Liver (tissue), 9 donors: ENCODE results near the gene SARM1. TPM values are rescaled to one million over a fixed set of nuclear protein-coding genes. Genes with fewer than 3 reads are reported as not detected.

ENCODE experiments used
- DNase-seq: peaks from one replicate; pipeline ENCODE4 v3.0.0-alpha.2; 2017; ENCODE audit warnings: low spot score
- H3K27ac ChIP-seq, 2 donors: one replicate each; pipeline ENCODE4 v1.7.0; 2013; ENCODE audit warnings: inconsistent platforms in 2 of 2, low read length in 2 of 2, control low read depth in 1 of 2, low read depth in 1 of 2, mild to moderate bottlenecking in 1 of 2
- H3K27me3 ChIP-seq, 4 donors: one replicate each; pipeline versions ENCODE4 v1.6.1 to v1.7.0; 2013; ENCODE audit warnings: low read length in 3 of 4, inconsistent platforms in 1 of 4, mild to moderate bottlenecking in 1 of 4, moderate library complexity in 1 of 4; ENCODE audit not compliant: control insufficient read depth in 4 of 4, insufficient read depth in 4 of 4
- H3K36me3 ChIP-seq, 4 donors: one replicate each; pipeline versions ENCODE4 v1.6.1 to v1.7.0; 2013; ENCODE audit warnings: low read length in 3 of 4, mild to moderate bottlenecking in 3 of 4, low read depth in 1 of 4, moderate library complexity in 1 of 4; ENCODE audit not compliant: control insufficient read depth in 4 of 4, insufficient read depth in 3 of 4
- H3K4me1 ChIP-seq, 4 donors: one replicate each; pipeline versions ENCODE4 v1.6.1 to v1.7.0; 2013; ENCODE audit warnings: low read length in 3 of 4, mild to moderate bottlenecking in 3 of 4, moderate library complexity in 1 of 4; ENCODE audit not compliant: control insufficient read depth in 4 of 4, insufficient read depth in 4 of 4
- H3K4me3 ChIP-seq, 3 donors: one replicate each; pipeline versions ENCODE4 v1.6.1 to v1.7.0; 2013; ENCODE audit warnings: low read length in 3 of 3, control low read depth in 1 of 3, low read depth in 1 of 3, mild to moderate bottlenecking in 1 of 3
- H3K9ac ChIP-seq, 2 donors: one replicate each; pipeline ENCODE4 v1.7.0; 2013; ENCODE audit warnings: low read length in 2 of 2, mild to moderate bottlenecking in 2 of 2, moderate library complexity in 2 of 2, control low read depth in 1 of 2, low read depth in 1 of 2
- H3K9me3 ChIP-seq, 4 donors: one replicate each; pipeline versions ENCODE4 v1.6.1 to v1.7.0; 2013; ENCODE audit warnings: low read length in 3 of 4; ENCODE audit not compliant: control insufficient read depth in 4 of 4
- FOXA2 ChIP-seq: IDR thresholded peaks from 2 replicates; pipeline ENCODE4 v1.6.1; 2016; ENCODE audit warnings: antibody characterized with exemption
- GABPA ChIP-seq, 2 donors: IDR thresholded peaks in 1 of 2; conservative IDR thresholded peaks in 1 of 2; 2 replicates each; pipeline ENCODE4 v1.6.1; 2016; ENCODE audit warnings: antibody characterized with exemption in 2 of 2, mild to moderate bottlenecking in 1 of 2, moderate library complexity in 1 of 2
- HNF4G ChIP-seq: IDR thresholded peaks from 2 replicates; pipeline ENCODE4 v1.6.1; 2016; ENCODE audit warnings: antibody characterized with exemption
- JUND ChIP-seq, 2 donors: IDR thresholded peaks; 2 replicates each; pipeline ENCODE4 v1.6.1; 2016; ENCODE audit warnings: antibody characterized with exemption in 2 of 2
- NR2F2 ChIP-seq: IDR thresholded peaks from 2 replicates; pipeline ENCODE4 v1.6.1; 2016; ENCODE audit warnings: antibody characterized with exemption
- RXRA ChIP-seq, 2 donors: IDR thresholded peaks; 2 replicates each; pipeline ENCODE4 v1.6.1; 2017 to 2018; ENCODE audit warnings: antibody characterized with exemption in 2 of 2, mild to moderate bottlenecking in 1 of 2
- SP1 ChIP-seq: IDR thresholded peaks from 2 replicates; pipeline ENCODE4 v1.6.1; 2018; ENCODE audit warnings: antibody characterized with exemption, mild to moderate bottlenecking
- TAF1 ChIP-seq: conservative IDR thresholded peaks from 2 replicates; pipeline ENCODE4 v1.6.1; 2016; ENCODE audit warnings: antibody characterized with exemption, mild to moderate bottlenecking
- WGBS: extraction: QIAGEN DNeasy Blood & Tissue Kit; methylation state at CpG from one replicate; pipeline ENCODE4 v1.1.7; 2013; 5-methylcytosine and 5-hydroxymethylcytosine counted together
- polyA plus RNA-seq, 2 donors: library from polyadenylated mRNA; stranded (reverse) in 1 of 2; unstranded in 1 of 2; fragments of 200-250 nt in 1 of 2; fragments of >200 nt in 1 of 2; fragmentation: Nextera tagmentation in 1 of 2; extraction: Ambion mirVana in 1 of 2; gene quantifications; one replicate each; pipeline versions ENCODE4 v1.2.1 to v1.2.3, GENCODE V29; 2013 to 2015
- total RNA-seq, 2 donors: library from RNA; depleted of rRNA; stranded (reverse); fragments of >200 nt; gene quantifications; one replicate each; pipeline ENCODE4 v1.2.3, GENCODE V29; 2014
- TF ChIP-seq, protein P1 (sequence below): fragments of 150-350 bp; IDR thresholded peaks from 2 replicates; pipeline ENCODE4 v1.5.1; 2017; ENCODE audit warnings: improper control_type of control experiment, low read depth, low read length; ENCODE audit not compliant: missing input control
- TF ChIP-seq, protein P2 (sequence below): IDR thresholded peaks from 2 replicates; pipeline ENCODE4 v1.6.1; 2016; ENCODE audit warnings: antibody characterized with exemption
- TF ChIP-seq, protein P3 (sequence below): IDR thresholded peaks from 2 replicates; pipeline ENCODE4 v1.6.1; 2016; ENCODE audit warnings: antibody characterized with exemption
- TF ChIP-seq, protein P4 (sequence below): IDR thresholded peaks from 2 replicates; pipeline ENCODE4 v1.6.1; 2016; ENCODE audit warnings: antibody characterized with exemption
- donor health status: healthy.
- donor health status: healthy.
- donor health status: healthy.
- donor health status: healthy.
- donor health status: healthy.

SARM1 gene
- total and polyA plus RNA-seq, 4 donors, result 2.4 to 5.4 (median 5.1) TPM

DNA sequence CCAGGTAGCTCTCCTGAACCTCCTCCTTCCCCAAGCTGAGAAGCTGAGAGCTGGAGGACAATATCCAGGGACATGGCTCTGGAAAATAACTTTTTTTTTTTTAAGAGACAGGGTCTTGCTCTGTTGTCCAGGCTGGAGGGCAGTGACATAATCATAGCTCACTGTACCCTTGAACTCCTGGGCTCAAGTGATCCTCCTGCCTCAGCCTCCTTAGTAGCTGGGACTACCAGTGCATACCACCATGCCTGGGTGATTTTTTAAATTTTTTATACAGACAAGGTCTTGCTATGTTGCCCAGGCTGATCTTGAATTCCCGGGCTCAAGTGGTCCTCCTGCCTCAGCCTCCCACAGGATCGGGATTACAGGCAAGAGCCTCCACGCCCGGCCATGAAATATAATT, 28.3 kb downstream of the SARM1 start:
- TF ChIP-seq JUND (IDR thresholded peaks at IDR 0.05), result no peak
- no peak for TF ChIP-seq SP1
- TF ChIP-seq, protein P1, sequence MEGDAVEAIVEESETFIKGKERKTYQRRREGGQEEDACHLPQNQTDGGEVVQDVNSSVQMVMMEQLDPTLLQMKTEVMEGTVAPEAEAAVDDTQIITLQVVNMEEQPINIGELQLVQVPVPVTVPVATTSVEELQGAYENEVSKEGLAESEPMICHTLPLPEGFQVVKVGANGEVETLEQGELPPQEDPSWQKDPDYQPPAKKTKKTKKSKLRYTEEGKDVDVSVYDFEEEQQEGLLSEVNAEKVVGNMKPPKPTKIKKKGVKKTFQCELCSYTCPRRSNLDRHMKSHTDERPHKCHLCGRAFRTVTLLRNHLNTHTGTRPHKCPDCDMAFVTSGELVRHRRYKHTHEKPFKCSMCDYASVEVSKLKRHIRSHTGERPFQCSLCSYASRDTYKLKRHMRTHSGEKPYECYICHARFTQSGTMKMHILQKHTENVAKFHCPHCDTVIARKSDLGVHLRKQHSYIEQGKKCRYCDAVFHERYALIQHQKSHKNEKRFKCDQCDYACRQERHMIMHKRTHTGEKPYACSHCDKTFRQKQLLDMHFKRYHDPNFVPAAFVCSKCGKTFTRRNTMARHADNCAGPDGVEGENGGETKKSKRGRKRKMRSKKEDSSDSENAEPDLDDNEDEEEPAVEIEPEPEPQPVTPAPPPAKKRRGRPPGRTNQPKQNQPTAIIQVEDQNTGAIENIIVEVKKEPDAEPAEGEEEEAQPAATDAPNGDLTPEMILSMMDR, result no peak
- TF ChIP-seq GABPA (IDR thresholded peaks at IDR 0.05 in 1 of 2, conservative IDR thresholded peaks at IDR 0.05 in 1 of 2), result no peak
- H3K9ac ChIP-seq, result no peak overlapping the region
- no peak for DNase-seq
- 96% methylated on average over 4 of the region's 4 CpGs for WGBS
- no peaks in the 10 kb centered on the region for H3K27me3 ChIP-seq
- no peak overlapping the region for H3K4me3 ChIP-seq
- H3K27ac ChIP-seq, result no peak overlapping the region
- H3K9me3 ChIP-seq, result no peaks in the 10 kb centered on the region
- H3K4me1 ChIP-seq, result peaks cover 14 to 56% (median 43%) of the 10 kb centered on the region in 4 donors
- H3K36me3 ChIP-seq, result peaks cover 3 to 50% (median 31%) of the 10 kb centered on the region in 4 donors

DNA sequence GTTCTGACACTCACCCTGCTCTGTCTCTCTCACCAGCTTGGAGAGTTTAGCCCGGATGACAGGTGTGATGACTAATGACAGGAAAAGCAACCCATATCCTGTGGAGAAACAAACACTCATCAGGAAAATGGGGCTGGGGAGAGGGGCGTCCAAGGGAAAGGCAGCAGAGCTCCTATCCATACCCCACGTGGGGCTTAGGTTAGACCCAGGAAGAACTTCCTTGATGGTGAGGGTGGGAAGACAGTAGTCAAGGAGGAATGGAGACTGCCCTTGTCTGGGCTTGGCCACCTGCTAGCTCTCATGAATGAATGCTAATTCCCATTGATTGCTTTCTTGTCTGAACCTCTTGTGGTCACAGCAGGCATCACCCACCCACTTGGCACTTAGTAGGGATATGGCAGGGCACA, 30.7 kb downstream of the SARM1 start:
- peaks cover 1 to 39% (median 31%) of the 10 kb centered on the region in 4 donors for H3K36me3 ChIP-seq
- no peaks in the 10 kb centered on the region for H3K9me3 ChIP-seq
- H3K27me3 ChIP-seq, result no peaks in the 10 kb centered on the region
- no peak for DNase-seq
- H3K9ac ChIP-seq, result no peak overlapping the region
- H3K4me1 ChIP-seq, result peaks cover 17 to 71% (median 54%) of the 10 kb centered on the region in 4 donors
- WGBS, result 52% methylated on average over 3 of the region's 3 CpGs
- no peak overlapping the region for H3K27ac ChIP-seq
- H3K4me3 ChIP-seq, result no peak overlapping the region
- TF ChIP-seq FOXA2, result no peak

DNA sequence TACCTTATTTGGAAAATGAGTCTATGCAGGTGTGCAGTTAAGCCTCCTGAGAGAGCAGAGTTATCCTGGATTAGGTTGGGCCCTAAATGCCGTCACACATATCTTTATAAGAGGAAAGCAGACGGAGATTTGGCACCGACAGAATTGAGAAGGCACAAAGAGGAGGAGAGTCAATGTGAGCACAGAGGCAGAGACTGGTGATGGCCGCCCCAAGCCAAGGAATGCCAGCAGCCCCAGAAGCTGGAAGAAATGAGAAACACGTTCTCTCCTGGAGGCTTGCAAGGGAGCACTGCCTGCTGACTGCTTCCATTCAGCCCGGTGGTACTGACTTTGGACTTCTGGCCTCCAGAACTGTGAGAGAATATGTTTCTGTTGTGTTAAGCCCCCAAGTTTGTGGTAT, 31.4 kb downstream of the SARM1 start:
- Histone ChIP-seq H3K27me3 (no peaks in the 10 kb centered on the region), H3K9me3 (no peaks in the 10 kb centered on the region), H3K4me1 (peaks cover 13 to 65% (median 50%) of the 10 kb centered on the region in 4 donors), H3K36me3 (peaks cover 1 to 38% (median 31%) of the 10 kb centered on the region in 4 donors), H3K27ac (no peak overlapping the region), H3K4me3 (no peak overlapping the region), H3K9ac (no peak overlapping the region)
- no peak for TF ChIP-seq TAF1
- TF ChIP-seq, protein P2, sequence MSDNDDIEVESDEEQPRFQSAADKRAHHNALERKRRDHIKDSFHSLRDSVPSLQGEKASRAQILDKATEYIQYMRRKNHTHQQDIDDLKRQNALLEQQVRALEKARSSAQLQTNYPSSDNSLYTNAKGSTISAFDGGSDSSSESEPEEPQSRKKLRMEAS, result no peak
- TF ChIP-seq, protein P3, sequence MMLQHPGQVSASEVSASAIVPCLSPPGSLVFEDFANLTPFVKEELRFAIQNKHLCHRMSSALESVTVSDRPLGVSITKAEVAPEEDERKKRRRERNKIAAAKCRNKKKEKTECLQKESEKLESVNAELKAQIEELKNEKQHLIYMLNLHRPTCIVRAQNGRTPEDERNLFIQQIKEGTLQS, result no peak
- TF ChIP-seq, protein P4, sequence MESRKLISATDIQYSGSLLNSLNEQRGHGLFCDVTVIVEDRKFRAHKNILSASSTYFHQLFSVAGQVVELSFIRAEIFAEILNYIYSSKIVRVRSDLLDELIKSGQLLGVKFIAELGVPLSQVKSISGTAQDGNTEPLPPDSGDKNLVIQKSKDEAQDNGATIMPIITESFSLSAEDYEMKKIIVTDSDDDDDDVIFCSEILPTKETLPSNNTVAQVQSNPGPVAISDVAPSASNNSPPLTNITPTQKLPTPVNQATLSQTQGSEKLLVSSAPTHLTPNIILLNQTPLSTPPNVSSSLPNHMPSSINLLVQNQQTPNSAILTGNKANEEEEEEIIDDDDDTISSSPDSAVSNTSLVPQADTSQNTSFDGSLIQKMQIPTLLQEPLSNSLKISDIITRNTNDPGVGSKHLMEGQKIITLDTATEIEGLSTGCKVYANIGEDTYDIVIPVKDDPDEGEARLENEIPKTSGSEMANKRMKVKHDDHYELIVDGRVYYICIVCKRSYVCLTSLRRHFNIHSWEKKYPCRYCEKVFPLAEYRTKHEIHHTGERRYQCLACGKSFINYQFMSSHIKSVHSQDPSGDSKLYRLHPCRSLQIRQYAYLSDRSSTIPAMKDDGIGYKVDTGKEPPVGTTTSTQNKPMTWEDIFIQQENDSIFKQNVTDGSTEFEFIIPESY, result no peak
- TF ChIP-seq HNF4G, result no peak
- no peak for TF ChIP-seq NR2F2
- TF ChIP-seq RXRA (IDR thresholded peaks at IDR 0.05), result no peak
- no peak for TF ChIP-seq GABPA (IDR thresholded peaks at IDR 0.05 in 1 of 2, conservative IDR thresholded peaks at IDR 0.05 in 1 of 2)
- 89% methylated on average over 6 of the region's 6 CpGs for WGBS
- DNase-seq, result no peak
